ENCODE data around the gene C8B. TPM values are rescaled to one million over a fixed set of nuclear protein-coding genes. Genes with fewer than 3 reads are reported as not detected.

Gene C8B
- total and polyA plus RNA-seq, 3 donors from 2014 or later = 0.25 to 0.59 (median 0.39) TPM

DNA sequence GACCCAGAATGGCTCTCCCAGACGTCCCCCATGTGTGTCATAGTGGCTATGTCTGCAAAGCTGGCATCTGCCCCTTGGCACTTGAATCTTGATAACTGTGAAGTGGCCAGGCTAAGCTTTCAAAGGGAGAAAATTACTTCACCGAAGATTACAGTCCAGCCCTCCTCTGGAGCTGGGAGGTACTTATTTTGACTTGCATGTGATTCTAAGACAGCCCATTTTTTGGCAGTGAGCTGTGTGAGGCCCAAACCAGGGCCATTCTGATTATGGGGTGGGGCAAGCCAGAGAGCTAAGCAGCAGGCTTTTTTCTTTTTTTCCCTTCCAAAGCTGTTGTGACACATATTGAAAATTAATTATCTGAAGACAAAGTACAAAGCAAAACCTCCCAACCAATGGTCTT is 42.1 kb upstream of the C8B start:
- Histone ChIP-seq H3K4me3 (no peak overlapping the region), H3K4me1 (no peaks in the 10 kb centered on the region), H3K9me3 (no peaks in the 10 kb centered on the region), H3K27me3 (no peaks in the 10 kb centered on the region), H3K27ac (no peak overlapping the region), H3K36me3 (ENCODE audit: low read depth, missing control alignments) (no peaks in the 10 kb centered on the region)
- TF ChIP-seq, protein P1, sequence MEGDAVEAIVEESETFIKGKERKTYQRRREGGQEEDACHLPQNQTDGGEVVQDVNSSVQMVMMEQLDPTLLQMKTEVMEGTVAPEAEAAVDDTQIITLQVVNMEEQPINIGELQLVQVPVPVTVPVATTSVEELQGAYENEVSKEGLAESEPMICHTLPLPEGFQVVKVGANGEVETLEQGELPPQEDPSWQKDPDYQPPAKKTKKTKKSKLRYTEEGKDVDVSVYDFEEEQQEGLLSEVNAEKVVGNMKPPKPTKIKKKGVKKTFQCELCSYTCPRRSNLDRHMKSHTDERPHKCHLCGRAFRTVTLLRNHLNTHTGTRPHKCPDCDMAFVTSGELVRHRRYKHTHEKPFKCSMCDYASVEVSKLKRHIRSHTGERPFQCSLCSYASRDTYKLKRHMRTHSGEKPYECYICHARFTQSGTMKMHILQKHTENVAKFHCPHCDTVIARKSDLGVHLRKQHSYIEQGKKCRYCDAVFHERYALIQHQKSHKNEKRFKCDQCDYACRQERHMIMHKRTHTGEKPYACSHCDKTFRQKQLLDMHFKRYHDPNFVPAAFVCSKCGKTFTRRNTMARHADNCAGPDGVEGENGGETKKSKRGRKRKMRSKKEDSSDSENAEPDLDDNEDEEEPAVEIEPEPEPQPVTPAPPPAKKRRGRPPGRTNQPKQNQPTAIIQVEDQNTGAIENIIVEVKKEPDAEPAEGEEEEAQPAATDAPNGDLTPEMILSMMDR (IDR thresholded peaks at IDR 0.05) = no peak
- TF ChIP-seq POLR2A (IDR thresholded peaks at IDR 0.05) = no peak
- intact Hi-C loops (cut with DNase I; ENCODE audit: low total_unique reads) = no loop called here
- WGBS, 2 donors = 83 to 88% methylated on average over 2 of the region's 2 CpGs
- DNase-seq = no peak

DNA sequence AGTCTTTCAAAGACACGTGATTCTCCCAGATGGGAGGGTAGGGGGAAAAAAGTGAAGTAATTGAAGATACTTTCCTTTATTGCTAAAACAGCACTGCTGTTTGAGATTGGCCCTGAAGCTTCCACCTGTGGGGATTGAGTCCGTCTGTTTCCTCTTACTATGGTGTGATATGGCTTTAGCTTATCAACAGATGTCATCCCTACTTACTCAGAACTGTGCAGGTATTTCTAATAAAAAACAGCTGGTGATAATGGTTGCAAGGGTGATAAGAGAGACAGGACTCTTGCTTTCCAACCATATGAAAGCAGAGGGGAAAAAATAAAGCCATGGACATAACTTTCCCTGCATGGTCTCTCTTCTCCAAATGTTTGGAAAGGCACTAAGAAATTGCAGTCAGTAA is 41.7 kb upstream of the C8B start:
- DNase-seq = no peak
- no peaks in the 10 kb centered on the region for H3K36me3 ChIP-seq (ENCODE audit: low read depth, missing control alignments)
- no peak overlapping the region for H3K27ac ChIP-seq
- H3K9me3 ChIP-seq = no peaks in the 10 kb centered on the region
- intact Hi-C loops (cut with DNase I; ENCODE audit: low total_unique reads) = no loop called here
- H3K4me3 ChIP-seq = no peak overlapping the region
- H3K27me3 ChIP-seq = no peaks in the 10 kb centered on the region
- no peaks in the 10 kb centered on the region for H3K4me1 ChIP-seq
- WGBS, 2 donors = 83 to 86% methylated on average over 2 of the region's 2 CpGs
- TF ChIP-seq, protein P1 (IDR thresholded peaks at IDR 0.05) = no peak
- TF ChIP-seq POLR2A (IDR thresholded peaks at IDR 0.05) = no peak

DNA sequence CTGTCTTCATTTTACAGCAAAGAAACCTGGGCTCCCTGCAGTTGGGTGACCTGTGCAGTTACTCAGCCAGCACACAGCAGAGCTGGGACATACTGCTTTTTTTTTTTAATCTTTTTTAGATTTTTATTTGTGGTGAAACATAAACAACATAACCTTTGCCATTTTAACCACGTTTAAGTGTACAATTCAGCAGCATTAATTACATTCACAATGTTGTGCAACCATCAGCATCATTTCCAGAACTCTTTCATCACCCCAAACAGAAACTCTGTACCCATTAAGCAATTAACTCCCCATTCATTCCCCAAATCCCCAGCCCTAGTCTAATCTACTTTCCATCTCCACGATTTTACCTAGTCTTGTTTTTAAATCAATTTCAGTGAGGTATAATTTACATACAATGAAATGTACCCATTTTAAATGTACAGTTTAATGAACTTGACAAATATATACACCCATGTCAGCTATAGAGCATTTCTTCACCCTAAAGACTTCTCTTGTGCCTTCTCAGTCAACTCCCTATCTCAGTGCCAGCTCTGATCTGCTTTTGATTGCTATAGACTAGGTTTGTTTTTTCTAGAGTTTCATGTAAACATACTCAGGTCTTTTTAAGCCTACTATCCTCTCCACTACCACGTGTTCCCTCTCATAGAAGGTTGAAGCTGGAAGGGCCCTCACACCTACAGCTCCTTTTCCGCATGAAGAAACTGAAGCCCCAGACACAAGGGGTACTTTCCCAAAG is 37.8 kb upstream of the C8B start:
- no peak for TF ChIP-seq POLR2A (IDR thresholded peaks at IDR 0.05)
- TF ChIP-seq, protein P1 (IDR thresholded peaks at IDR 0.05) = no peak
- DNase-seq = no peak
- intact Hi-C loops (cut with DNase I; ENCODE audit: low total_unique reads) = no loop called here
- 73 to 79% methylated on average over 4 of the region's 4 CpGs for WGBS, 2 donors
- H3K27ac ChIP-seq = no peak overlapping the region
- no peaks in the 10 kb centered on the region for H3K4me1 ChIP-seq
- no peaks in the 10 kb centered on the region for H3K9me3 ChIP-seq
- no peak overlapping the region for H3K4me3 ChIP-seq
- H3K36me3 ChIP-seq (ENCODE audit: low read depth, missing control alignments) = no peaks in the 10 kb centered on the region
- no peaks in the 10 kb centered on the region for H3K27me3 ChIP-seq

DNA sequence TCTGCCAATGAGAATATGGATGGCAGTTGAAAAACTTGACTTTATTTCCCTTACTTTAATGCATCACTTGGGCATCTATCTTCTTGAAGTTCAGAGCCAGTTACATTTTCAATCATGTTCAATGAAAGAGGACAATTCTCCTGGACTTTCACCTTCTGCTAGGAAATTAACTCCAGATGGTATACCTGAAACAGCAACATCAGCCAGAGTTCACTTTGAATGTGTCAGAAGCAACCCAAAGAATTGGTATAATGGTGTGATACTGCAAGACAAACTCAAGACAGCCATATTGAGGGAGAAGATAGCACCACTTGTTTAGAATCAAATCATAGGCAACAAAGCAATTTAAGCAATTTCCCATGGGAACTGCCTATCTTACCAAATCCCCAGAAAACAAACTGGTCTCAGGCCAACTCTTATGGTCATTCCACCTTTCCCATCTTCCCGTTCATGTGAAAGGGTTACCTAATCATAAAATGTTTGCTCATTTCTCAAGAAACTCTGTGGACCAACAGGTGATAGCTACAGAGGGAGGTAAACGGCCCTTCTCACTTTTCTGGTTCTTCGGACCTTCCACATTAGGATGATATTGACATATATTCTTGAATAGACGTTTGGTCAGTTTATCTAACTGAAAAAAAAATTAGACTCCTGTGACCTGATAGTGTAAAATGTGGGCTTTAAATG is 29.7 kb upstream of the C8B start:
- WGBS, 2 donors = 90 to 92% methylated on average over 4 of the region's 4 CpGs
- no peaks in the 10 kb centered on the region for H3K27me3 ChIP-seq
- intact Hi-C loops (cut with DNase I; ENCODE audit: low total_unique reads) = no loop called here

More for the DNA sequence above, 29.7 kb upstream of the C8B start:
- Histone ChIP-seq H3K4me1 (no peaks in the 10 kb centered on the region), H3K4me3 (no peak overlapping the region), H3K36me3 (ENCODE audit: low read depth, missing control alignments) (no peaks in the 10 kb centered on the region), H3K9me3 (no peaks in the 10 kb centered on the region), H3K27ac (no peak overlapping the region)
- no peak for DNase-seq
- TF ChIP-seq POLR2A (IDR thresholded peaks at IDR 0.05) = no peak
- TF ChIP-seq, protein P1 (IDR thresholded peaks at IDR 0.05) = no peak

Data from testis (tissue), 3 donors.